ENCODE measurements around the gene INPP4B. TPM values are rescaled to one million over a fixed set of nuclear protein-coding genes. Genes with fewer than 3 reads are reported as not detected.

The INPP4B gene
- total and polyA plus RNA-seq, 2 donors (not counting 1 experiment from before 2014, with no cell fraction given): 0.03 TPM; not detected in 1

GRCh38 chr4:142547974-142548373 lies 298.1 kb downstream of the INPP4B start:
- intact Hi-C loops (cut with micrococcal nuclease): no loop called here
- ATAC-seq (ENCODE audit: low read depth) (no peak), DNase-seq (no peak)
- Mint-ChIP-seq H3K4me3 (no peak overlapping the region), H3K4me1 (no peaks in the 10 kb centered on the region), H3K27ac (no peak overlapping the region), H3K9me3 (ENCODE audit: insufficient read depth) (no peaks in the 10 kb centered on the region), H3K27me3 (no peaks in the 10 kb centered on the region)
- Histone ChIP-seq H3K27ac (ENCODE audit: low read length in 2 of 2) (no peak overlapping the region), H3K36me3 (replicated peaks in 1 of 2; ENCODE audit: control extremely low read depth in 1 of 2, control insufficient read depth in 1 of 2, extremely low read depth in 1 of 2, insufficient read depth in 2 of 2, low read length in 1 of 2) (no peaks in the 10 kb centered on the region), H2AFZ (ENCODE audit: insufficient read depth, low read depth, low read length, poor library complexity, severe bottlenecking) (no peak overlapping the region), H3K27me3 (replicated peaks in 1 of 4; ENCODE audit: control extremely low read depth in 1 of 4, control insufficient read depth in 3 of 4, insufficient read depth in 4 of 4, low read length in 3 of 4) (no peaks in the 10 kb centered on the region), H3K4me2 (replicated peaks; ENCODE audit: low read depth, low read length, poor library complexity, severe bottlenecking) (no peak overlapping the region), H3K4me1 (ENCODE audit: control insufficient read depth in 2 of 2, insufficient read depth in 2 of 2, low read length in 2 of 2) (no peaks in the 10 kb centered on the region), H3K79me2 (ENCODE audit: control insufficient read depth, insufficient read depth, low read length) (no peaks in the 10 kb centered on the region), H4K20me1 (ENCODE audit: control insufficient read depth, insufficient read depth, low read length, poor library complexity, severe bottlenecking) (no peaks in the 10 kb centered on the region), H3K9ac (ENCODE audit: low read length) (no peak overlapping the region), H3K9me3 (ENCODE audit: control extremely low read depth in 1 of 3, control insufficient read depth in 2 of 3, insufficient read depth in 1 of 3, low read length in 2 of 3) (no peaks in the 10 kb centered on the region), H3K4me3 (ENCODE audit: control extremely low read depth in 1 of 5, extremely low read depth in 1 of 5, insufficient read depth in 1 of 5, low read depth in 2 of 5, low read length in 4 of 5) (no peak overlapping the region)
- TF ChIP-seq CTCF (IDR thresholded peaks at IDR 0.05) (no peak), EZH2 (IDR thresholded peaks at IDR 0.05; ENCODE audit: borderline replicate concordance, insufficient read depth, low read depth, low read length, poor library complexity, severe bottlenecking) (no peak)
- CTCF ChIA-PET: no interaction called here
- WGBS (ENCODE audit: insufficient coverage): no CpG with 5 or more reads among the region's 1 CpG
- POLR2A ChIA-PET: no interaction called here

DNA sequence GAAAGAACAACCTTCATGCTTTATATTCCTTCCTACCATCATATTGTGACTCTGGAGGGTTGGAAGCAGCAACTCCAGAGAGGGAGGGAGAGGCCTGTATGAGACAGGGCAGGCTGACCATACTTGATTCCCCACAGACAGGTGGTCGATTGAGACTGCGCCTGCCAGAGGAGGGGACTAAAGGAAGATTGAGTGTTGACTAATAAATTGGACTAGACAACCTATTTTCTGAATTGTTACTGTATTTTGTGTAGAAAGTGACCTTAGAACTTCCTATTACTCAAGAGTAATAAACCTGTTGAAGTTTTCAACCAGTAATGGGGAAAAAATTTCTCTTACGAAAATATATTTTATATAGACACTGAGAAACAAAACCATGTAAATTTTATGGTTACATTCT lies 301.5 kb downstream of the INPP4B start:
- intact Hi-C loops (cut with micrococcal nuclease): no loop called here
- Mint-ChIP-seq H3K4me1 (no peaks in the 10 kb centered on the region), H3K4me3 (no peak overlapping the region), H3K27me3 (no peaks in the 10 kb centered on the region), H3K9me3 (ENCODE audit: insufficient read depth) (no peaks in the 10 kb centered on the region), H3K27ac (no peak overlapping the region)
- Histone ChIP-seq H4K20me1 (ENCODE audit: control insufficient read depth, insufficient read depth, low read length, poor library complexity, severe bottlenecking) (no peaks in the 10 kb centered on the region), H3K27me3 (replicated peaks in 1 of 4; ENCODE audit: control extremely low read depth in 1 of 4, control insufficient read depth in 3 of 4, insufficient read depth in 4 of 4, low read length in 3 of 4) (no peaks in the 10 kb centered on the region), H3K4me1 (ENCODE audit: control insufficient read depth in 2 of 2, insufficient read depth in 2 of 2, low read length in 2 of 2) (no peaks in the 10 kb centered on the region), H3K4me3 (ENCODE audit: control extremely low read depth in 1 of 5, extremely low read depth in 1 of 5, insufficient read depth in 1 of 5, low read depth in 2 of 5, low read length in 4 of 5) (no peak overlapping the region), H2AFZ (ENCODE audit: insufficient read depth, low read depth, low read length, poor library complexity, severe bottlenecking) (no peak overlapping the region), H3K79me2 (ENCODE audit: control insufficient read depth, insufficient read depth, low read length) (no peaks in the 10 kb centered on the region), H3K27ac (ENCODE audit: low read length in 2 of 2) (no peak overlapping the region), H3K9me3 (ENCODE audit: control extremely low read depth in 1 of 3, control insufficient read depth in 2 of 3, insufficient read depth in 1 of 3, low read length in 2 of 3) (no peaks in the 10 kb centered on the region), H3K4me2 (replicated peaks; ENCODE audit: low read depth, low read length, poor library complexity, severe bottlenecking) (no peak overlapping the region), H3K9ac (ENCODE audit: low read length) (no peak overlapping the region), H3K36me3 (replicated peaks in 1 of 2; ENCODE audit: control extremely low read depth in 1 of 2, control insufficient read depth in 1 of 2, extremely low read depth in 1 of 2, insufficient read depth in 2 of 2, low read length in 1 of 2) (no peaks in the 10 kb centered on the region)
- no peak for DNase-seq
- POLR2A ChIA-PET: no interaction called here
- no CpG with 5 or more reads among the region's 3 CpGs for WGBS (ENCODE audit: insufficient coverage)
- no peak for TF ChIP-seq CTCF (IDR thresholded peaks at IDR 0.05)
- no peak for TF ChIP-seq EZH2 (IDR thresholded peaks at IDR 0.05; ENCODE audit: borderline replicate concordance, insufficient read depth, low read depth, low read length, poor library complexity, severe bottlenecking)
- ATAC-seq (ENCODE audit: low read depth): no peak
- CTCF ChIA-PET: no interaction called here

Data from B cell (primary cell).